ENCODE data around the gene WAPL. TPM values are rescaled to one million over a fixed set of nuclear protein-coding genes. Genes with fewer than 3 reads are reported as not detected.
A peak's percentile ranks its signal among the peaks of the same experiment; 100 is the strongest.
"Not testable (repeated sequence)": the region's sequence is repeated elsewhere in the genome, so short reads cannot be mapped to it uniquely, and the experiment has no call there.

WAPL gene
- total RNA-seq, 4 donors from 2014 or later: 17.4 to 75.1 (median 34.9) TPM

DNA sequence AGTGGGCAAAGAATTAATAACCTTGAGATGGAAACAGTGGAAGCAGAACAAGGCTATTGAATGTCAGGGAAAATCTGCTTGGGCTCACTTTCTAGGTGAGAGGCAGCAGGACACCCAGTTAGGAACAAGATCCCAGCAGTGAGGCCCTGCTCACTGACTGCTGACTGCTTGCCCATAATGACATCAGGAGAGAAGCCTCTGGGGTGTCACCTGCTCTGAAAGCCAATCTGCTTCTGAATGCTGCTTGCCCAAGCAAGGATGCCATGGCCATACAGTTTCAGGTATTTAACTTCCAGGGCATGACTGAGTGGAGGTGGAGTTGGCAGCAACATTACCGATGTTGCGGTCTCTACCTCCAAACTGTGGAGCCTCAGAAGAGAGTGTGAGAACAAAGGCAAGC is 11.7 kb upstream of the WAPL start:
- no peaks in the 10 kb centered on the region for H3K4me1 ChIP-seq
- no peak overlapping the region for H3K27ac ChIP-seq
- no peaks in the 10 kb centered on the region for H3K36me3 ChIP-seq
- intact Hi-C loops (cut with DNase I; ENCODE audit: low total_unique reads): no loop called here
- H3K27me3 ChIP-seq: no peaks in the 10 kb centered on the region
- no peak for TF ChIP-seq POLR2A (IDR thresholded peaks at IDR 0.05)
- TF ChIP-seq, protein P1, sequence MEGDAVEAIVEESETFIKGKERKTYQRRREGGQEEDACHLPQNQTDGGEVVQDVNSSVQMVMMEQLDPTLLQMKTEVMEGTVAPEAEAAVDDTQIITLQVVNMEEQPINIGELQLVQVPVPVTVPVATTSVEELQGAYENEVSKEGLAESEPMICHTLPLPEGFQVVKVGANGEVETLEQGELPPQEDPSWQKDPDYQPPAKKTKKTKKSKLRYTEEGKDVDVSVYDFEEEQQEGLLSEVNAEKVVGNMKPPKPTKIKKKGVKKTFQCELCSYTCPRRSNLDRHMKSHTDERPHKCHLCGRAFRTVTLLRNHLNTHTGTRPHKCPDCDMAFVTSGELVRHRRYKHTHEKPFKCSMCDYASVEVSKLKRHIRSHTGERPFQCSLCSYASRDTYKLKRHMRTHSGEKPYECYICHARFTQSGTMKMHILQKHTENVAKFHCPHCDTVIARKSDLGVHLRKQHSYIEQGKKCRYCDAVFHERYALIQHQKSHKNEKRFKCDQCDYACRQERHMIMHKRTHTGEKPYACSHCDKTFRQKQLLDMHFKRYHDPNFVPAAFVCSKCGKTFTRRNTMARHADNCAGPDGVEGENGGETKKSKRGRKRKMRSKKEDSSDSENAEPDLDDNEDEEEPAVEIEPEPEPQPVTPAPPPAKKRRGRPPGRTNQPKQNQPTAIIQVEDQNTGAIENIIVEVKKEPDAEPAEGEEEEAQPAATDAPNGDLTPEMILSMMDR (IDR thresholded peaks at IDR 0.05): no peak
- no peaks in the 10 kb centered on the region for H3K9me3 ChIP-seq
- H3K4me3 ChIP-seq: no peak overlapping the region
- DNase-seq: no peak

- H3K27me3 ChIP-seq; H3K27ac ChIP-seq; DNase-seq; H3K4me3 ChIP-seq; H3K9me3 ChIP-seq; H3K4me1 ChIP-seq; intact Hi-C loops (cut with DNase I; ENCODE audit: low total_unique reads); H3K36me3 ChIP-seq: not testable (repeated sequence)
These were observed 7.1 kb upstream of the WAPL start for GRCh38 chr10:86528736-86529135.

- no peak overlapping the region for H3K27ac ChIP-seq
- intact Hi-C loops (cut with DNase I; ENCODE audit: low total_unique reads): no loop called here
- H3K27me3 ChIP-seq: no peaks in the 10 kb centered on the region
- H3K4me1 ChIP-seq: no peaks in the 10 kb centered on the region
- TF ChIP-seq, protein P1 (IDR thresholded peaks at IDR 0.05): no peak
- no peak for TF ChIP-seq POLR2A (IDR thresholded peaks at IDR 0.05)
- no peak for DNase-seq
- H3K9me3 ChIP-seq: no peaks in the 10 kb centered on the region
- no peaks in the 10 kb centered on the region for H3K36me3 ChIP-seq
- H3K4me3 ChIP-seq: no peak overlapping the region
These were observed 5.0 kb upstream of the WAPL start for GRCh38 chr10:86526606-86527005.

GRCh38 chr10:86525713-86526112 is 4.1 kb upstream of the WAPL start:
- H3K27me3 ChIP-seq; intact Hi-C loops (cut with DNase I; ENCODE audit: low total_unique reads): not testable (repeated sequence)

GRCh38 chr10:86524225-86524962 is 2.8 kb upstream of the WAPL start:
- H3K36me3 ChIP-seq: no peaks in the 10 kb centered on the region

More at GRCh38 chr10:86525713-86526112, 4.1 kb upstream of the WAPL start:
- DNase-seq, H3K4me1 ChIP-seq, H3K4me3 ChIP-seq, H3K27ac ChIP-seq, H3K9me3 ChIP-seq, H3K36me3 ChIP-seq: not testable (repeated sequence)

DNA sequence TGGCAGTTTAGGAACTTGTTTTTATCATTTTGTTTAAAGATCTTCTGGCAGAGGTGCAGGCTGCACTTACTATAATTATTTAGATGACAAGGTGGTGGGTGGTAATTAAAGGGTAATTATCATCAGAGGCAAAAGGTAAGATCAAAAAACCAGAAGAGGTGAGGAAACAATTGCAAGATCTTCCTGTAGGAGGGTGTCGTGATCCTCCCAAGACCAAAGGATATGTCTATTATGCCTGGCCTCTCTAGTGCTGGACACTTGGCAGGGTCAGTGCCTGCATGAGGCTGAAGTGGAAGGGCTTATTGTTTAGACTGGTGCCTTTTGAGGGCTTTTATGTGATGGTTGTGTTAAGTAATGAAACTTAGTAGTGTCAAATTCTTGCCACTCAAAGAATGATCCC is 1.8 kb upstream of the WAPL start:
- Histone ChIP-seq H3K27ac (no peak overlapping the region), H3K4me3 (no peak overlapping the region), H3K9me3 (no peaks in the 10 kb centered on the region), H3K4me1 (peaks cover 0 to 21% of the 10 kb centered on the region in 2 donors), H3K27me3 (no peaks in the 10 kb centered on the region), H3K36me3 (no peaks in the 10 kb centered on the region)
- intact Hi-C loops (cut with DNase I; ENCODE audit: low total_unique reads): no loop called here
- TF ChIP-seq, protein P1 (IDR thresholded peaks at IDR 0.05): peak in 1 of 4 experiments; percentile 18
- no peak for TF ChIP-seq POLR2A (IDR thresholded peaks at IDR 0.05)
- DNase-seq: no peak

More at GRCh38 chr10:86524225-86524962, 2.8 kb upstream of the WAPL start:
- intact Hi-C loops (cut with DNase I; ENCODE audit: low total_unique reads): no loop called here
- Histone ChIP-seq H3K27me3 (no peaks in the 10 kb centered on the region), H3K9me3 (no peaks in the 10 kb centered on the region), H3K27ac (no peak overlapping the region), H3K4me3 (no peak overlapping the region), H3K4me1 (peaks cover 0 to 10% of the 10 kb centered on the region in 2 donors)
- DNase-seq: no peak
- TF ChIP-seq, protein P1 (IDR thresholded peaks at IDR 0.05): no peak
- no peak for TF ChIP-seq POLR2A (IDR thresholded peaks at IDR 0.05)
